NCI-H82 (cell line): ENCODE results near the gene SLC8B1.

ENCODE experiments used
- DNase-seq: peaks from one replicate; lab custom pipeline; 2025; lab: John Stamatoyannopoulos, UW

Gene SLC8B1

GRCh38 chr12:113292547-113292946, 42.4 kb downstream of the SLC8B1 start:
- no peak for DNase-seq

- no peak for DNase-seq
These were observed 42.8 kb downstream of the SLC8B1 start for GRCh38 chr12:113292091-113292490.

GRCh38 chr12:113291586-113291985, 43.3 kb downstream of the SLC8B1 start:
- no peak for DNase-seq

- no peak for DNase-seq
These were observed 44.4 kb downstream of the SLC8B1 start for GRCh38 chr12:113290506-113290905.

- DNase-seq: no peak
These were observed 45.5 kb downstream of the SLC8B1 start for GRCh38 chr12:113289361-113289760.

GRCh38 chr12:113287899-113288282, 47.0 kb downstream of the SLC8B1 start:
- DNase-seq: no peak

GRCh38 chr12:113287146-113287898, 47.6 kb downstream of the SLC8B1 start:
- no peak for DNase-seq

- DNase-seq: no peak
These were observed 48.2 kb downstream of the SLC8B1 start for GRCh38 chr12:113286712-113287111.

GRCh38 chr12:113285679-113286610, 49.0 kb downstream of the SLC8B1 start:
- DNase-seq: no peak

- no peak for DNase-seq
These were observed 50.2 kb downstream of the SLC8B1 start for GRCh38 chr12:113284751-113285150.

GRCh38 chr12:113278633-113279032, 56.3 kb downstream of the SLC8B1 start:
- no peak for DNase-seq

GRCh38 chr12:113278141-113278540, 56.8 kb downstream of the SLC8B1 start:
- no peak for DNase-seq

GRCh38 chr12:113277511-113277910, 57.4 kb downstream of the SLC8B1 start:
- DNase-seq: no peak

GRCh38 chr12:113276946-113277500, 57.9 kb downstream of the SLC8B1 start:
- DNase-seq: no peak

GRCh38 chr12:113276306-113276705, 58.6 kb downstream of the SLC8B1 start:
- DNase-seq: no peak

GRCh38 chr12:113274848-113275247, 60.1 kb downstream of the SLC8B1 start:
- no peak for DNase-seq

- DNase-seq: no peak
These were observed 61.7 kb downstream of the SLC8B1 start for GRCh38 chr12:113273053-113273725.

GRCh38 chr12:113271853-113272561, 62.9 kb downstream of the SLC8B1 start:
- DNase-seq: no peak

GRCh38 chr12:113271466-113271852, 63.5 kb downstream of the SLC8B1 start:
- DNase-seq: no peak

GRCh38 chr12:113270709-113271009, 64.2 kb downstream of the SLC8B1 start:
- peak; percentile 40 for DNase-seq

GRCh38 chr12:113269257-113269943, 65.5 kb downstream of the SLC8B1 start:
- DNase-seq: no peak
